ENCODE measurements around the gene COPG1.

DNA sequence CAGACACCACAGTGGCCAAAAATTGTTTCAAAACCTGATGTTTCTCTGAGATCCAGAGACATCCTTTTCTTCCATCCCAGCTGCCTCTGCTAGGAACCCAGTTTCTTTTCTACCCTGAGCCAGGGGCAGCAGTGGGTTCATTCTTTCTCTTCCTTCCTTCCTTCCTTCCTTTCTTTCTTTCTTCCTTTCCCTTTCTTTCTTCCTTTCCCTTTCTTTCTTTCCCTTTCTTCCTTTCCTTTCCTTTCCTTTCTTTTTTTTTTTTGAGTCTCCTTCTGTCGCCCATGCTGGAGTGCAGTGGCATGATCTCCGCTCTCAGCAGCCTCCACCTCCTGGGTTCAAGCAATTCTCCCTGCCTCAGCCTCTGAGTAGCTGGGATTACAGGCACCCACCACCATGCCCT, 30.7 kb upstream of the COPG1 start:
- TF ChIP-seq YY1 (IDR thresholded peaks at IDR 0.05; ENCODE audit: insufficient read depth, insufficient read length) = no peak
- no peak for TF ChIP-seq ZNF274 (IDR thresholded peaks at IDR 0.05; ENCODE audit: low read depth, low read length)
